OCI-LY3 (cell line): ENCODE results near the gene DNAJC15.
"Not testable (repeated sequence)": the region's sequence is repeated elsewhere in the genome, so short reads cannot be mapped to it uniquely, and the experiment has no call there.

Experiments
- H2AFZ ChIP-seq: fragments of 200-600, 300-600 bp; shearing (Covaris generic); 2 replicates; pipeline ENCODE4 v1.6.0; 2014; ENCODE audit warnings: antibody characterized with exemption, low read depth, low read length
- H3K27ac ChIP-seq: fragments of 200-600, 300-600 bp; sonication (generic); 2 replicates; pipeline ENCODE4 v1.5.1; 2014; ENCODE audit warnings: mild to moderate bottlenecking, low read length, moderate library complexity, mixed read lengths
- H3K27me3 ChIP-seq: fragments of 200-600, 300-600 bp; sonication (generic); 2 replicates; pipeline ENCODE4 v1.6.1; 2014; ENCODE audit warnings: low read depth, low read length, mixed read lengths
- H3K36me3 ChIP-seq: fragments of 200-600, 300-600 bp; sonication (generic); replicated peaks from 2 replicates; pipeline ENCODE3; 2014; ENCODE audit warnings: low read depth, low read length, mixed read lengths
- H3K4me1 ChIP-seq: fragments of 300-600, 200-600 bp; sonication (generic); 2 replicates; pipeline ENCODE4 v1.6.1; 2014; ENCODE audit warnings: low read length, mixed read lengths
- H3K4me2 ChIP-seq: fragments of 200-600, 300-600 bp; sonication (generic); 2 replicates; pipeline ENCODE4 v1.6.1; 2014; ENCODE audit warnings: low read length, mixed read lengths
- H3K4me3 ChIP-seq: fragments of 300-600, 200-600 bp; sonication (generic); 2 replicates; pipeline ENCODE4 v1.5.1; 2014; ENCODE audit warnings: antibody characterized with exemption, mild to moderate bottlenecking, low read length, moderate library complexity
- H3K79me2 ChIP-seq: fragments of 300-600, 200-600 bp; shearing (Covaris generic); 2 replicates; pipeline ENCODE4 v1.6.1; 2014; ENCODE audit warnings: mild to moderate bottlenecking, low read length, mixed read lengths
- H3K9ac ChIP-seq: fragments of 300-600, 200-600 bp; shearing (Covaris generic); 2 replicates; pipeline ENCODE4 v1.6.0; 2014; ENCODE audit warnings: mild to moderate bottlenecking, low read length, moderate library complexity
- H3K9me3 ChIP-seq: fragments of 200-600, 300-600 bp; shearing (Covaris generic); 2 replicates; pipeline ENCODE4 v1.6.1; 2014; ENCODE audit warnings: low read length, mixed read lengths; ENCODE audit not compliant: insufficient read depth
- H4K20me1 ChIP-seq: fragments of 200-600, 300-600 bp; sonication (generic); 2 replicates; pipeline ENCODE4 v1.6.1; 2016; ENCODE audit warnings: low read length, mixed read lengths; ENCODE audit not compliant: insufficient read depth
- EZH2phosphoT487 ChIP-seq: fragments of 200-600 bp; shearing (Covaris generic); IDR thresholded peaks from 2 replicates; pipeline ENCODE4 v1.6.1; 2018; ENCODE audit warnings: antibody characterized with exemption, mixed run types, low read depth
- TF ChIP-seq, protein P1 (sequence below): fragments of 200-600, 300-600 bp; sonication (generic); IDR thresholded peaks from 2 replicates; pipeline ENCODE4 v1.5.1; 2014; ENCODE audit warnings: antibody characterized with exemption, low read length, low read depth

DNAJC15 gene

GRCh38 chr13:43036351-43037250, 13.2 kb downstream of the DNAJC15 start:
- Histone ChIP-seq H3K4me1 (peaks cover 24% of the 10 kb centered on the region), H3K4me2 (no peak overlapping the region), H3K27ac (no peak overlapping the region), H4K20me1 (peaks cover 43% of the 10 kb centered on the region), H3K9ac (no peak overlapping the region), H3K4me3 (no peak overlapping the region), H2AFZ (no peak overlapping the region), H3K9me3 (no peaks in the 10 kb centered on the region), H3K79me2 (peaks cover 85% of the 10 kb centered on the region), H3K36me3 (peaks cover 33% of the 10 kb centered on the region), H3K27me3 (no peaks in the 10 kb centered on the region)
- TF ChIP-seq EZH2phosphoT487, result no peak
- TF ChIP-seq, protein P1, sequence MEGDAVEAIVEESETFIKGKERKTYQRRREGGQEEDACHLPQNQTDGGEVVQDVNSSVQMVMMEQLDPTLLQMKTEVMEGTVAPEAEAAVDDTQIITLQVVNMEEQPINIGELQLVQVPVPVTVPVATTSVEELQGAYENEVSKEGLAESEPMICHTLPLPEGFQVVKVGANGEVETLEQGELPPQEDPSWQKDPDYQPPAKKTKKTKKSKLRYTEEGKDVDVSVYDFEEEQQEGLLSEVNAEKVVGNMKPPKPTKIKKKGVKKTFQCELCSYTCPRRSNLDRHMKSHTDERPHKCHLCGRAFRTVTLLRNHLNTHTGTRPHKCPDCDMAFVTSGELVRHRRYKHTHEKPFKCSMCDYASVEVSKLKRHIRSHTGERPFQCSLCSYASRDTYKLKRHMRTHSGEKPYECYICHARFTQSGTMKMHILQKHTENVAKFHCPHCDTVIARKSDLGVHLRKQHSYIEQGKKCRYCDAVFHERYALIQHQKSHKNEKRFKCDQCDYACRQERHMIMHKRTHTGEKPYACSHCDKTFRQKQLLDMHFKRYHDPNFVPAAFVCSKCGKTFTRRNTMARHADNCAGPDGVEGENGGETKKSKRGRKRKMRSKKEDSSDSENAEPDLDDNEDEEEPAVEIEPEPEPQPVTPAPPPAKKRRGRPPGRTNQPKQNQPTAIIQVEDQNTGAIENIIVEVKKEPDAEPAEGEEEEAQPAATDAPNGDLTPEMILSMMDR, result no peak

DNA sequence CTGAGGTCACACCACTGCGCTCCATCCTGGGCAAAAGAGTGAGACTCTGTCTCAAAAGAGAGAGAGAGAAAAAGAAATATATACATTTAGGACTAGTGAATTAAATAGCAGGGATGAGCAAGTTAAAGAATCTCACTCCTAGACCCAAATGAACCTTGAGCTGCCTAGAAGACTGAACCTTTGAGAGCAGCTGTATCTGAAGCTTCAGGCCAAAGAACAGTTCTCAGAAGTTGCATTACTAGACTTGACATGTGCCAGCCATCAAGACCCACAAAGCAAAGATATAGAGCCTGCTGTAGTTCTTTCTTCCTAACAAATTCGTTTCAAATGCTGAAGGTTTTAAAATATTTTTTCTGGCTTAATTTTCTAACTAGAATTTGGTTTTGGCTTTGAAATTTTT, 16.6 kb downstream of the DNAJC15 start:
- Histone ChIP-seq H3K9me3 (no peaks in the 10 kb centered on the region), H3K27me3 (no peaks in the 10 kb centered on the region), H3K4me2 (peak overlapping the region; percentile 56), H3K4me3 (no peak overlapping the region; the same call in 1 of the 2 replicates), H3K27ac (peak overlapping the region; percentile 80; the same call in 1 of the 2 replicates), H3K4me1 (peaks cover 58% of the 10 kb centered on the region), H2AFZ (no peak overlapping the region), H3K79me2 (peaks cover 86% of the 10 kb centered on the region), H4K20me1 (peaks cover 18% of the 10 kb centered on the region), H3K9ac (peak overlapping the region; percentile 9; the same call in 1 of the 2 replicates), H3K36me3 (peaks cover 26% of the 10 kb centered on the region)
- TF ChIP-seq, protein P1, result no peak
- TF ChIP-seq EZH2phosphoT487, result no peak

- Histone ChIP-seq H3K36me3 (peaks cover 26% of the 10 kb centered on the region), H3K4me2 (peak overlapping the region; percentile 56), H3K4me3 (peak overlapping the region; percentile 12; the same call in 1 of the 2 replicates), H3K79me2 (peaks cover 81% of the 10 kb centered on the region), H3K4me1 (peaks cover 62% of the 10 kb centered on the region), H3K9ac (peak overlapping the region; percentile 9; the same call in 1 of the 2 replicates), H4K20me1 (peaks cover 14% of the 10 kb centered on the region), H3K27ac (peak overlapping the region; percentile 80)
- not testable (repeated sequence) for H3K9me3 ChIP-seq, H2AFZ ChIP-seq, H3K27me3 ChIP-seq
These were observed 17.4 kb downstream of the DNAJC15 start for GRCh38 chr13:43040581-43041368.

- H3K4me1 ChIP-seq, result peaks cover 68% of the 10 kb centered on the region
- peaks cover 22% of the 10 kb centered on the region for H3K36me3 ChIP-seq
- H2AFZ ChIP-seq, result no peak overlapping the region
- H3K27ac ChIP-seq, result peak overlapping the region; percentile 80
- no peaks in the 10 kb centered on the region for H3K9me3 ChIP-seq
- TF ChIP-seq, protein P1, result no peak
- no peak for TF ChIP-seq EZH2phosphoT487
- H3K79me2 ChIP-seq, result peaks cover 80% of the 10 kb centered on the region
- no peaks in the 10 kb centered on the region for H3K27me3 ChIP-seq
- peak overlapping the region; percentile 24 for H3K9ac ChIP-seq
- H4K20me1 ChIP-seq, result peaks cover 9% of the 10 kb centered on the region
- peak overlapping the region; percentile 56 for H3K4me2 ChIP-seq
- peak overlapping the region; percentile 44 for H3K4me3 ChIP-seq
These were observed 18.1 kb downstream of the DNAJC15 start for GRCh38 chr13:43041369-43041921.
